HEK293T (cell line): Measurements from ENCODE around the gene ERBB4.

ENCODE experiments used
- CTCF ChIA-PET: fragments of 350-600 bp; formaldehyde crosslinking; extraction: SDS; loops from one replicate; lab custom pipeline; 2021; ENCODE audit warnings: antibody characterized with exemption, inconsistent platforms; lab: Yijun Ruan, JAX
- POLR2A ChIA-PET: fragments of 350-600 bp; formaldehyde crosslinking; extraction: SDS; loops from one replicate; lab custom pipeline; 2020; ENCODE audit warnings: antibody characterized with exemption, inconsistent platforms; lab: Yijun Ruan, JAX
- DNase-seq: peaks from one replicate; pipeline ENCODE4 v3.0.0; 2012; ENCODE audit warnings: mixed read lengths; ENCODE audit errors: extremely low spot score
- ARNT ChIP-seq: fragments of 450-650 bp; IDR thresholded peaks from 2 replicates; pipeline ENCODE4 v1.6.1; 2017; ENCODE audit warnings: mild to moderate bottlenecking
- BHLHE40 ChIP-seq: fragments of 450-650 bp; IDR thresholded peaks from 2 replicates; pipeline ENCODE4 v1.6.1; 2016; ENCODE audit warnings: mild to moderate bottlenecking, moderate library complexity, borderline replicate concordance
- CTBP1 ChIP-seq: fragments of 450-650 bp; IDR thresholded peaks from 2 replicates; pipeline ENCODE4 v1.6.1; 2016; ENCODE audit warnings: borderline replicate concordance
- ELF4 ChIP-seq: fragments of 450-650 bp; IDR thresholded peaks from 2 replicates; pipeline ENCODE4 v1.6.1; 2017; ENCODE audit warnings: antibody characterized with exemption
- FOXA1 ChIP-seq: fragments of 450-650 bp; IDR thresholded peaks from 2 replicates; pipeline ENCODE4 v1.6.1; 2016; ENCODE audit warnings: mild to moderate bottlenecking
- FOXK2 ChIP-seq: fragments of 450-650 bp; IDR thresholded peaks from 2 replicates; pipeline ENCODE4 v1.6.1; 2016; ENCODE audit warnings: mild to moderate bottlenecking
- FOXM1 ChIP-seq: fragments of 450-650 bp; IDR thresholded peaks from 2 replicates; pipeline ENCODE4 v1.6.1; 2017; ENCODE audit warnings: mild to moderate bottlenecking, borderline replicate concordance
- HDGF ChIP-seq: fragments of 450-650 bp; IDR thresholded peaks from 2 replicates; pipeline ENCODE4 v1.6.1; 2017; ENCODE audit warnings: antibody characterized with exemption, borderline replicate concordance
- L3MBTL2 ChIP-seq: fragments of 450-650 bp; conservative IDR thresholded peaks from 2 replicates; pipeline ENCODE4 v1.6.1; 2016; ENCODE audit warnings: mild to moderate bottlenecking
- LEF1 ChIP-seq: fragments of 450-650 bp; IDR thresholded peaks from 2 replicates; pipeline ENCODE4 v1.6.1; 2017; ENCODE audit warnings: mild to moderate bottlenecking, borderline replicate concordance
- NFRKB ChIP-seq: fragments of 450-650 bp; IDR thresholded peaks from 2 replicates; pipeline ENCODE4 v1.6.1; 2016; ENCODE audit warnings: mild to moderate bottlenecking, moderate library complexity
- SP1 ChIP-seq: fragments of 450-650 bp; IDR thresholded peaks from 2 replicates; pipeline ENCODE4 v1.6.1; 2017
- SUZ12 ChIP-seq: fragments of 450-650 bp; IDR thresholded peaks from 2 replicates; pipeline ENCODE4 v1.6.1; 2016; ENCODE audit warnings: mild to moderate bottlenecking
- TARDBP ChIP-seq: fragments of 450-650 bp; IDR thresholded peaks from 2 replicates; pipeline ENCODE4 v1.6.1; 2016
- ZNF384 ChIP-seq: fragments of 450-650 bp; IDR thresholded peaks from 2 replicates; pipeline ENCODE4 v1.6.1; 2016
- TF ChIP-seq, protein P1 (sequence below): fragments of 450-650 bp; IDR thresholded peaks from 2 replicates; pipeline ENCODE4 v1.6.1; 2016

Gene ERBB4

DNA sequence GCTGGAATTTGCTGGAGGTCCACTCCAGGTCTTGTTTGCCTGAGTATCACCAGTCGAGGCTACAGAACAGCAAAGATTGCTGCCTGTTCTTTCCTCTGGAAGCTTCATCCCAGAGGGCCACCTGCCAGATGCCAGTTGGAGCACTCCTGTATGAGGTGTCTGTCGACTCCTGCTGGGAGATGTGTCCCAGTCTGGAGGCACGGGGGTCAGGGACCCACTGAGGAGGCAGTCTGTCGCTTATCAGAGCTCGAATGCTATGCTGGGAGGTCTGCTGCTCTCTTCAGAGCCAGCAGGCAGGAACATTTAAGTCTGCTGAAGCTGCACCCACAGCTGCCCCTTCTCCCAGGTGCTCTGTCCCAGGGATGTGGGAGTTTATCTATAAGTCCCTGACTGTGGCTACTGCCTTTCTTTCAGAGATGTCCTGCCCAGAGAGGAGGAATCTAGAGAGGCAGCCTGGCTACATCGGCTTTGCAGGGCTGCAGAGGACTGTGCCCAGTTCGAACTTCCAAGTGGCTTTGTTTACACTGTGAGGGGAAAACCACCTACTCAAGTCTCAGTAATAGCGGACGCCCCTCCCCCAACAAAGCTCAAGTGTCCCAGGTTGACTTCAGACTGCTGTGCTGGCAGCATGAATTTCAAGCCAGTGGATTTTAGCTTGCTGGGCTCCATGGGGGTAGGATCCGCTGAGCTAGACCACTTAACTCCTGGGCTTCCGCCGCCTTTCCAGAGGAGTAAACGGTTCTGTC, 301.1 kb downstream of the ERBB4 start:
- POLR2A ChIA-PET = no interaction called here

DNA sequence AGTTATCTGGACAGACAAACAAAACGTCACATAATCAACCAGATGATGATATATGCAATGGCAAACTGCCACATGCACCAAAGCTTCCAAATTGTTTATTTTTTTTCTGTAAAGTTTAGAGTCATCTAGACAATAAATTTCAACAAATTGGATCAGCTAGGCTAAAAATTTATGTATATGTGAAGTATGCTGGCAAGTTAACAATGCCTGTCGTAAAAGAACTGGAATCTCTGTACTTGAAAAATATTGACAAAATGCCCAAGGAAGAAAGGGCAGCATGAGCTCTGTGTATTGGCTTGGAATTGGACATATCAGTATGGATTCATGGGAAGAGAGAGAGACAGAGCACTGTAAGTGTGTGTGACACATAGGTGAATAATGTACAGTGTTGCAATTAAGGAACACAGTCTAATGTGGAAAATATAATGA, 309.8 kb downstream of the ERBB4 start:
- TF ChIP-seq FOXK2 (no peak), ZNF384 (no peak), TARDBP (no peak), CTBP1 (no peak), ARNT (no peak), SP1 (no peak), SUZ12 (no peak), LEF1 (no peak), L3MBTL2 (no peak)
- ChIA-PET CTCF (no interaction called here), POLR2A (no interaction called here)
- DNase-seq = no peak

More for the DNA sequence above, 301.1 kb downstream of the ERBB4 start:
- DNase-seq = no peak
- no peak for TF ChIP-seq TARDBP
- TF ChIP-seq NFRKB = no peak
- no peak for TF ChIP-seq ELF4
- no peak for TF ChIP-seq FOXM1
- no peak for TF ChIP-seq BHLHE40
- no peak for TF ChIP-seq LEF1
- TF ChIP-seq, protein P1, sequence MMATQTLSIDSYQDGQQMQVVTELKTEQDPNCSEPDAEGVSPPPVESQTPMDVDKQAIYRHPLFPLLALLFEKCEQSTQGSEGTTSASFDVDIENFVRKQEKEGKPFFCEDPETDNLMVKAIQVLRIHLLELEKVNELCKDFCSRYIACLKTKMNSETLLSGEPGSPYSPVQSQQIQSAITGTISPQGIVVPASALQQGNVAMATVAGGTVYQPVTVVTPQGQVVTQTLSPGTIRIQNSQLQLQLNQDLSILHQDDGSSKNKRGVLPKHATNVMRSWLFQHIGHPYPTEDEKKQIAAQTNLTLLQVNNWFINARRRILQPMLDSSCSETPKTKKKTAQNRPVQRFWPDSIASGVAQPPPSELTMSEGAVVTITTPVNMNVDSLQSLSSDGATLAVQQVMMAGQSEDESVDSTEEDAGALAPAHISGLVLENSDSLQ = no peak
- TF ChIP-seq FOXK2 = no peak
- no peak for TF ChIP-seq SUZ12
- TF ChIP-seq HDGF = no peak
- no peak for TF ChIP-seq ZNF384
- no peak for TF ChIP-seq CTBP1
- CTCF ChIA-PET = no interaction called here

DNA sequence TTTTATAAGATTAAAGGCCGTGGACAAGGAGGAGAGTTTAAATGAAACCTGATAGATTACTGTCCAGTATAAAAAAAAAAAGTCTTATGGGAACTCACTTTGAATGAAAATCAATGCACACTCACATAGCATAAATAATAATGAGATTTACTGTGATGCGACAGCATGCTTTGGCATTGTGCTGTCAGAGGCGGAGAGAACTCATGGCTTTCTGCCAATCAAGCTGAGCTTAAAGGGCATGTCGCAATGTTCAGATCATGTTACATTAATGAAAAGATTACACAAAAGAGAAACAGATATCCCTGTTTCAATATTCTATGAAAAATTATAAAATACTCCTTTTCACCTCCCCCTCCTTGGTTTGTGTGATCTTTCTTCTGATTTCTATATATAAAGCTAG, 310.8 kb downstream of the ERBB4 start:
- TF ChIP-seq, protein P1 = peak; percentile 88
- TF ChIP-seq ARNT (no peak), SP1 (no peak)
- ChIA-PET CTCF (interaction anchor here (0.6 kb wide), 1 partner anchor 1589 kb away, joined by 4 read pairs; no protein-coding TSS in a partner anchor), POLR2A (no interaction called here)
- DNase-seq = peak; percentile 7

DNA sequence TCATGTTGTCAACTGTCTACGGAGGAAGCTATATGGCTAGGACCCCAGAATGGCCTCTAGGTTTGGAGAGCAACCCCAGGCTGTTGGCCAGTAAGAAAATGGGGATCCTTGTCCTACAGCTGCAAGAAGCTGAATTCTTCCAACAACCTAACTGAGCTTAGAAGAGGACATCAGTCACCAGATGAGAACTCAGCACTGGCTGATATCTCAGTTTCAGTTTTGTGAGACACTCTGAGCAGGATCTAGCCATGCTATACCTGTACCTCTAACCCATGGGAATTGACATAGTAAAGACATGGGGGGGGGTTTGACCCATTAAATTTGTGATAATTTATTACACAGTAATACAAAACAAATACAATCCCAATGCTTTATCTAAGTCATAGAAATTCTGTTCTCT, 312.5 kb downstream of the ERBB4 start:
- DNase-seq = no peak
- CTCF ChIA-PET = no interaction called here
- TF ChIP-seq BHLHE40 (no peak), HDGF (no peak), ARNT (no peak), FOXA1 (no peak), CTBP1 (no peak), FOXM1 (no peak), FOXK2 (no peak), LEF1 (no peak)
- TF ChIP-seq, protein P1 = no peak
- POLR2A ChIA-PET = no interaction called here

DNA sequence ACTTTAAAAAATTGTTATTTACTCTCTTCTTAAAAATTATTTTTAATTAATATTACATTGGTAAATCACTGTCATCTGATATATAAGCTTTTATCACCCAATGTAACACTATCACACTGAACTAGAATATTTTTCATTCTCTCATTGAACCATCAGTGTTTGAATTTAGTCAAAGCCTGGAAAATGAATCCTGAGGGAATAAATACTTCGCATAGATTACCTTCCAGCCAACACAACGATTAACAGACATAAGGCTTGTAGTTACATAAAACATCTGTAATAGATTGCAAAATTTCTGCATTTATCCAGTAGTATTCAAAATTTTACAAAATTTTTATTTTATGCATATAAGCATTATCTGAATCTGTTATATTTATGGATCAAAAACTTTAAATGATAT, 314.9 kb downstream of the ERBB4 start:
- POLR2A ChIA-PET = no interaction called here
- CTCF ChIA-PET = no interaction called here
- no peak for TF ChIP-seq NFRKB
- no peak for TF ChIP-seq ARNT
- no peak for TF ChIP-seq BHLHE40
- no peak for TF ChIP-seq FOXA1
- TF ChIP-seq ELF4 = no peak
- TF ChIP-seq CTBP1 = no peak
- TF ChIP-seq SUZ12 = no peak
- TF ChIP-seq ZNF384 = no peak
- no peak for TF ChIP-seq TARDBP
- TF ChIP-seq L3MBTL2 = no peak
- TF ChIP-seq, protein P1 = no peak
- TF ChIP-seq FOXM1 = no peak
- TF ChIP-seq LEF1 = no peak
- no peak for TF ChIP-seq HDGF
- TF ChIP-seq SP1 = no peak
- TF ChIP-seq FOXK2 = no peak
- DNase-seq = no peak

DNA sequence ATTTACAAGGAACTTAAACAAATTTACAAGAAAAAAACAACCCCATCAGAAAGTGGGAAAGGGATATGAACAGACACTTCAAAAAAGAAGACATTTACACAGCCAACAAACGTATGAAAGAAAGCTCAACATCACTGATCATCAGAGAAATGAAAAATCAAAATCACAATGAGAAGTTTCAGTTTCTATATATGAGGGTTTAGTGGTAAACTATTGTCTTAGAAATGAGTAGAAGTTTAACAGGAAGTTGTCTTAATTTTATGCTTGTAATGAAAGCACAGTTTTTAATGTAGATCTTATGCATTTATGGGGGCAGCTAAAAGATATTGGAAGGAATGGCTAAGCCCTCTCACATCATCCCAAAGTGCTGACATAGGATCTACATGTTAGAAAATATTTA, 325.4 kb downstream of the ERBB4 start:
- DNase-seq = no peak
- POLR2A ChIA-PET = no interaction called here
- CTCF ChIA-PET = no interaction called here
- no peak for TF ChIP-seq TARDBP
- TF ChIP-seq FOXM1 = no peak
- no peak for TF ChIP-seq L3MBTL2
- TF ChIP-seq, protein P1 = no peak
- no peak for TF ChIP-seq SP1
- no peak for TF ChIP-seq LEF1
- TF ChIP-seq BHLHE40 = no peak
- TF ChIP-seq FOXA1 = no peak
- no peak for TF ChIP-seq ELF4
- no peak for TF ChIP-seq CTBP1
- no peak for TF ChIP-seq FOXK2
- TF ChIP-seq NFRKB = no peak
- no peak for TF ChIP-seq ARNT
- no peak for TF ChIP-seq ZNF384
- no peak for TF ChIP-seq SUZ12
- TF ChIP-seq HDGF = no peak
